NCI-H1417 (cell line): Measurements from ENCODE around the gene ANO4.
"Not testable (repeated sequence)": the region's sequence is repeated elsewhere in the genome, so short reads cannot be mapped to it uniquely, and the experiment has no call there.

ENCODE experiments used
- DNase-seq, 3 experiments: peaks; one replicate each; lab custom pipeline; 2025; lab: John Stamatoyannopoulos, UW

Gene ANO4

DNA sequence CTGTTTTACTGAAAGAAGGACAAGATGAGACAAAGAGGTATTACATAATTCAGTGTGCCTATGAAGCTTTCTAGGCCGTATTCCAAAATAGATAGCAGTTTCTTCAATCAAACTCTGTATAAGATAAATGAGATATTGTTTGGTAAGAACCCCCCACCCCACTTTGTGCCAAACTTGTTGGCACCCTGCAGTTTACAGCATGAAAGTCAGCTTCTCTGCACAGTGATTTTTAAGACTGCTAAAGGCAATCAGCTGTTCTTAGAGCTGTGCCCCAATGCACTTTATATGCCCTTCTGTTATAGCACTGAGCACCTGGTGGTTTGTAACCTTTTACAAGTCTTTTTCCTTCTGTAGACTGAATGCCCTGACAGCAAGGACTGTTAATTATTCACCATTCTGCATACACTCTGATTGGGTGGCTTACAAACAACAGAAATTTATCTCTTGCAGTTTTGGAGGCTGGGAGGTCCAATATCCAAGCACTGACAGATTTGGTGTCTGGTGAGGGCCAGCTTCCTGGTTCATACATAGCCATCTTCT is 76.7 kb downstream of the ANO4 start:
- DNase-seq: no peak

DNA sequence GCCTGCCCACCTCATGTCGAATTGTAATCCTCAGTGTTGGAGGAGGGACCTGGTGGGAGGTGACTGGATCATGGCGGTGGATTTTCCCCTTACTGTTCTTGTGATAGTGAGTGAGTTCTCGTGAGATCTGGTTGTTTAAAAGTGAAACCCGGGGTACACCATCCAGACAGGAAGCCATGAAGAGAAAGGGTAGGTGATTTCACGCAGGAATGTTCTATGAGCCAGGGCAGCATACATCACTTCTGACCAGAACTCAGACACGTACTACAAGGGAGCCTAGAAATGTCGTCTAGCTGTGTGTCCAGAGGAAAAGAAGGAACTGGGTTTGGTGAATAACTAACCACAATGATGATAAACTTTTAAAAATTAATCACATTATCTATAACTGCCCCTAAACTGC is 80.6 kb downstream of the ANO4 start:
- no peak for DNase-seq

DNA sequence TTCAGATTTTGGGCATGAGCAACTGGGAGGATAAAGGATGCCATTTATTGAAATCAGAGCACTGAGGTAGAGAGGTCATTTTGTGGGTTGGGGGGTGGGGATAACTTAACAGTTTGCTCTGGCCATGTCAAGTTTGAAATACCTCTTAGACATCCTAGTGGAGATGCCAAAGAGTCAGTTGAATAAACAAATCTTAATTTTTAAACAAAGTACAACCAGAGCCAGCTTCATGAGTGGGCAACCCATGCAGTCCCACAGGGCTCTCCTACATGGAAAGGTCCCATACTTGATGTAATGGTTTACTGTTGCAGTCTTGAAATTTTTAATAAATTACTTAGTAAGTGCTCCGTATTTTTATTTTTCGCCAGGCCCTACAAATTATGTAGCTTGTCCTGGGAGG is 81.2 kb downstream of the ANO4 start:
- no peak for DNase-seq

DNA sequence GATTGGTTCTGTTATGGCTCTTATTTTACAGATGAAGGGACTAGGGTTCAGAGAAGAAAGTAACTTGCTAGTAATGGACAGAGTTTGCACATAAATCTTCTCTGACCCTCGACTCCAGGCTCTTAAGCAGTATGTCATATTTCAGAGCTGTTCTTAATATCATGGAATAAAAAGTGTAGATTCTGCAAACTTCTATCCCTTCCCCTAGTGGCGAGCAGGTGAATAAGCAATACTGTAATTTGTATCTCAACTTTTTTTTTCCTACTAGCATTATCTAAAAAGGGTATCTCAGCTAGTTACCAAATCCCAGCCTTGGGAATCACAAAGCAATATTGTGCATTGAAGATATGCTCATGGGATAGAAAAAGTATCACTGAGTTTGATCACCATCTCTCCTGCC is 83.2 kb downstream of the ANO4 start:
- DNase-seq: no peak

GRCh38 chr12:100895192-100895591 is 100.6 kb downstream of the ANO4 start:
- DNase-seq: no peak

DNA sequence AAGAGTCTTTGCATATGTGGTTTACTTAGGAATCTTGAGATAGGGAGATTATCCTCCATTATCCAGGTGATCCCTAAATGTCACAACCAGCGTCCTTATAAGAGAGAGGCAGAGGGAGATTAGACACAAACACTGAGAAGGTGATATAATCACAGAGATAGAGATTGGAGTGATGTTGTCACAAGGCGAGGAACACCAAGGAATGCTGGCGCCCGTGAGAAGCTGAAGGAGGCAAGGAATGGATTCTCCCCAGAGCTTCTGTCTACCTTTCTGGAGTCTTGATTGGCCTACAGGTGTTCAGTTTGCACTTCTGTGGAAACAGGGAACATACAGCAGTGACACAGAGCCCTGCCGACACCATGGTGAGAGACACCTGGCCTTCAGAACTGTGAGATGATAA is 101.6 kb downstream of the ANO4 start:
- DNase-seq: no peak

GRCh38 chr12:100897240-100897639 is 102.7 kb downstream of the ANO4 start:
- peak in 1 of 3 experiments; percentile 8 for DNase-seq

DNA sequence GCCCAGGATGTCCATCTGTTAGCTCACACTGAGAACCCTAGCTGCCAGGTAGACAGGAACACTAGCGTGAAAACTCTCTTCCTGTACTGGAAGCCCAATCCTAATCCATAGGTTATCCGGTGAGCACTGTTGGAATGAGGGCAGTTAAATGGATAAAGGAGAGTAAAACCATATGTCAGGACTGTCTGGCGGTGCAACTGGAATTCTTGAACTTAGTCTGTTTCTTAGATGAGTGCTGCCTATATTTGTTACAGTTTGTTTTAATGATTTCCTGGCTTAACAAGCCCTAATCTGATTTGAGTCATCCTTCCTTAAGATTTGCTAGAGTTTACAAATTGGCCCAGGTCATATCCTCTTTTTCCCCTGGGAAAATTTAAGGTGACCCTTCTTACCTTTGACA is 104.7 kb downstream of the ANO4 start:
- no peak for DNase-seq

DNA sequence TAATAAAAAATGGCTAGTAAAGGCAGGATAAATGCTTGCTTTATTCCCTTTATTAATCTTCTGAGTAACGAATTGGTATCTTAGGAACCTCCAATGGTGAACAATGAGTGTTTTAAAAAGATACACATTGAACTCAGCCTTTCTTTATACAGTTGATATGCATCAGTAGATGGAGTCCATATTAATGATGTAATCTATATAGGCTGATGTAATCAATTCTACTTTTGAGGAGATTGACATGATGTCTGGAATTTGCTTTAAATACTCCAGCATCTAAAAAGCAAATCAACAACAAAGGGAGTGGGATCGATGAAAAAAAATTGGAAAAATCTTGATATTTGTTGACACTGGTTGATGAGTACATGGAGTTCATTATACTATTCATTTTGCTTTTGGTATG is 106.2 kb downstream of the ANO4 start:
- no peak for DNase-seq

DNA sequence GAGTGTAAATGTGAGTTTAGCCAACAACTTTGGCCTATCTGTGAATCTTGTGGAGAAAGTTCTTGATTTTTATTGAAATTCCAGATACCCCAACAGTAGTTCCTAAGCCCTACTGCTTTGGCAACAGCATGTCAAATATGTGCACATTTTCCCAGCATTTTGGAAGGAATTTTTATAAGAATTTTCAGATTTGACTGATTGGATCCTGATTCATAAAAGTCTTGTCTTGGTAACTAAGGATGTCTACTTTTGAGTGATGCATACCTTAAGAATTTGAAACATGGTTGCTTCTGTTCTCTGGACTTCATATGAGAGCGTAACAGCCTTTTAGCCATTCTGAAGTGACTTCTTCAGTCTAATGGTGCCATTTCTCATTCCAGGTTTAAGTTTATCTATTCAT is 106.7 kb downstream of the ANO4 start:
- no peak for DNase-seq

- no peak for DNase-seq
Measured at GRCh38 chr12:100904270-100904669, 109.7 kb downstream of the ANO4 start.

- no peak for DNase-seq
Measured at GRCh38 chr12:100908501-100908900, 113.9 kb downstream of the ANO4 start.

DNA sequence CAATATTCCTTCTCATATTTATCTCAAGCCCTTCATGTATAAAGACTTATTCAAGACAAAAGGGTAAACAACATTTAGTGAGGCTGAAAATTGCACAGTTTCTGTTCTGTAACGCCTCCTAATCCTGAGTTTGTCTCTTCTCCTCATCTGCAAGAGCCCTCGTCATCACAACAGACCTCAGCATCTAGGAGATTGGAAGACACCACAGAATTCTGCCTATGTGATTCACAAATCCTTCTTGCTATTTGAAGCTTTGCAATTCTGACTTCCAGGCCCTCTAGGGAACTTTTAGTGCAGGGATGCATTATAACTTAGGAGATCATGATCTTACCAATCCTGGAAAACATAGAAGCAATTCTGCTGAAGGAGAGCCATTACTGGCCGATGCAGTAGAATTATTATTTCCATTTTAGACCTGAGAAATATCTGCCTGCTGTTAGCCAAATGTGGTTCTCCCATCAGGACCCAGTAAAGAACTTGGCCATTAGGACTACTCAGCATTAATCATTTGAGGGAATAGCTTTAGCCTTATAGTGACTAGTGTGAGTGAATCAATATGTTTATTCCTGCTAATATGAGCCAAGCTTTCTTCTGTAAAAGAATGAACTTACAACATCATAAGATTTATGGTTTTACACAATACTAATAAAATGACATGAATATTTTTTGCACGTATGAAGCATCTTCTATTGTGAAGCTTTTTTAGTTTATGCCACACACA is 119.5 kb downstream of the ANO4 start:
- no peak for DNase-seq

- no peak for DNase-seq
Measured at GRCh38 chr12:100919116-100919515, 124.5 kb downstream of the ANO4 start.

DNA sequence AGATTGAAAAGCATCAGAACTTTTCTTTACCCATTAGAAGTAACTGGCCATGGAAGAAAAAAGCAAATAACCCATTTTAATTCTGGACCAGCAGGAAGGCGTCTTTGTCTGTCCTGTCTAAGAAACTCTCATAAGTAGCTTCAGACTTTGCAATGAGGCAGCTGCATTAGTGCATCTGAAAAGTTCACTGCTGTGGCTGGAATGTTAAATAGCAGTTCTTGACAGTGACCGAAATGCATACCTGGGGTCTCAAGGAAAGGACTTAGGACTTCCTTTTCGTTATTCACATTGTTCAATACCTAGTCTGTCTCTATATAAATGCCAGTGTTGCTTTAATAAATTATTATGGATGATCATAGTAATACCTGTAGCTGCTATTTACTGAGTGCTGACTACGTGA is 125.9 kb downstream of the ANO4 start:
- DNase-seq: no peak

DNA sequence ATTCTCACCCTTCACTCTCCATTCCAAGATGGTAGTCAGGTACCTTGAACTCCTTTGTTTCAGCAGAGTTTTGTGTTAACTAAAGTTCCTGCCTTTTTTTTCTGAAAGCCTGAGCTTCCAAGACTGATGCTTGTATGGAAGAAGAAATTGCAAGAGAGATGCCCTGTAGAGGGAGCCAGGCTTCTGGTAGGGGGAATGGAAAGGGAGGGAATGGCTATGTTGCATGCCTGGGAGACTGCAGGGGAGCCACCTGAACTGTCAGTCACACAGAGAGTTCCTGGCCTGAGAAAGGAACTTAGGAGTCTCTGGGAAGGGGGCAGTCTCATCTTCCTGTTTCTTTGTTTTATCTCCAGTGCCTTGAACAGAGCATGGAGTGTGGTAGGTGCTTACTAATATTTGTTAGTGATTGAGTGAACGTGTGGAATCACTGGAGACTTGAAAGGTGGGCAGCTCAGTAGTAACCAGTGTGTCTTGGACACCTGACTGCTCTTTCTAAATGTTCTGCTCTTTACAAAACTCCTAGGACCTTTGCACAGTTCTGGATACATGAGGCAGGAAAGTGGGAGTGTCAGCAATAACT is 132.2 kb downstream of the ANO4 start:
- peak in 1 of 3 experiments; percentile 36 for DNase-seq

GRCh38 chr12:100927826-100928225 is 133.2 kb downstream of the ANO4 start:
- no peak for DNase-seq

- DNase-seq: no peak
Measured at GRCh38 chr12:100932571-100932970, 138.0 kb downstream of the ANO4 start.

DNA sequence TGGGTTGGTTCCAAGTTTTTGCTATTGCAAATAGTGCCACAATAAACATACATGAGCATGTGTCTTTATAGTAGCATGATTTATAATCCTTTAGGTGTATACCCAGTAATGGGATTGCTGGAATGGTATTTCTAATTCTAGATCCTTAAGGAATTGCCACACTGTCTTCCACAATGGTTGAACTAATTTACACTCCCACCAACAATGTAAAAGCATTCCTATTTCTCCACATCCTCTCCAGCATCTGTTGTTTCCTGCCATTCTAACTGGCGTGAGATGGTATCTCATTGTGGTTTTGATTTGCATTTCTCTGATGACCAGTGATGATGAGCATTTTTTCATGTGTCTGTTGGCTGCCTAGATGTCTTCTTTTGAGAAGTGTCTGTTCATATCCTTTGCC is 139.0 kb downstream of the ANO4 start:
- not testable (repeated sequence) for DNase-seq

DNA sequence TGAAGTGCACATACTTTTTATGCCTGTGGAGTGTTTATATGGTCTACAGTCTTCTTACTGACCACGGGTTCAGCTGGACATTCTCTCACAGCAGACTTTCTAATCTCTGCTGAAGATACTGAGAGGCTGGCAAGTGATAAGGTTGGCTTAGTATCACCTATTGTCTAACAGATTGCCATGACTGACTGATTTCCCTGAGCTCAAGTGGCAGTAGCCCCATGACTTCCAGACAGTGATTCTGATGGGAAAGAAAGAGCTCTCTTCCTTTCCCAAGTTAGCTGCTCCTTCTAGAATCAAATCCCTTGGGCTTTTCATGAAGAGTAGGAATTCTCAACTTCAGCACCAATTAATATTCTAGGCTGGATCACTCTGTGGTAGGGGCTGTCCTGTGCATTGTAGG is 141.4 kb downstream of the ANO4 start:
- no peak for DNase-seq

- DNase-seq: peak in 1 of 3 experiments; percentile 36
Measured at GRCh38 chr12:100936661-100937060, 142.1 kb downstream of the ANO4 start.

DNA sequence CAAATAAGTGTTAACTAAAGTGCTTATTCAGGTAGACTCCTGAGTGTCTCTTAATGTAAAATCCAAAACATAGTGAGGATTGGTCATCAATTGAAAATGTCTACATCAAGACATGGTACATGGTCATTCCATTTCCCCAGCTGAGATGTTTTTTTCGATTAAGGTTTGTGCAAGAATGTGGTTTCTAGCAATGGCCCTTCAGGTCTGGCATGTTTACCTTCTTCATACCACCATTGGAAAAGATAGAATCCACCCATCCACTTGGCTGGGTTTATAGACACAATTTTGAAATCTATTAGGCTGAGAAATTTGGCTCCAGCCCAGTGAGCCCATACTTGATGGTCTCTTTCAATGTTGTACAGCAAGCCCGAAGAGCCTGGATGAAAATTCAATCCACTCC is 145.9 kb downstream of the ANO4 start:
- DNase-seq: no peak

DNA sequence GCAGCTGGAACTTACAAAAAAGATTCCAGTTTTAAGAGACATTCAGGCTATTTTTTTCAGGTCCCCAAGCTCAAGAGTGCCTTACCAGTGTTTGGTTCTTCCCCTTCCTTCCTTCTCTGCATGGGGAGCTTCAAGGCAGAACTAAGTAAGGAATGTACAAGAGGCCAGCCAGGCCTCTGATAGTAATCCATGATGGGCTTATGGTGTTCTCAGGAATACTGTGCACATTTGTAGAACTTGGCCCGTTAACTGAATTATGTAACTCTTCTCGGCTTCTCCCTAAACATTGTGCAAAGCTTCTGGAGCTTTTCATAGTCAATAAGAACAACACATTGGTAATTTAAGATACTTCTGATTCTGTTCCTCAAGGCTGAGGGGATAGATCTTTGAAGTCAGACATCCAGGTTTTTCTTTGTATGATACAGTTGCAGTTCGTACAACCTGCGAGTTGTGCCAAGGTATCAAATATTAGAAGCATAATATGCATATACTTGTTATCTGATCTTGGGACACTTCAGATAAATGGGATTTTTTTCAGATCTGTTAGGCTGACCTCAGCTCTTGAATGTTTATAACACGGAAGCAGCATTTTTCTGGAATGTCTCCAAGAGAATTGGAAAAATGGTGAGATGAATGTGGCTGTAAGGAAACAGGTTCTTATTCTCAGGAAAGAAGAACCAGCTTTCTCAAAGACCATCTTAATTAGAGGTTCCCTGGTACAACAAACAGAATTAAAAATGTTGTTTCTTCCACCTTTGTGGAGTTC is 148.6 kb downstream of the ANO4 start:
- DNase-seq: no peak
